ENCODE results near the gene DEPP1.

The DEPP1 gene

GRCh38 chr10:44986179-44986578 is 7.6 kb upstream of the DEPP1 start:
- H3K36me3 ChIP-seq = no peaks in the 10 kb centered on the region
- H3K4me3 ChIP-seq (ENCODE audit: low read depth, low read length) = no peak overlapping the region
- no peaks in the 10 kb centered on the region for H3K27me3 ChIP-seq
- DNase-seq = no peak
- no peaks in the 10 kb centered on the region for H3K4me1 ChIP-seq
- H3K9me3 ChIP-seq = no peaks in the 10 kb centered on the region
- no peak for TF ChIP-seq CTCF (IDR thresholded peaks at IDR 0.05; ENCODE audit: low read depth, low read length)

GRCh38 chr10:44985175-44985681 is 6.6 kb upstream of the DEPP1 start:
- no peak for DNase-seq
- TF ChIP-seq CTCF (IDR thresholded peaks at IDR 0.05; ENCODE audit: low read depth, low read length) = no peak
- H3K27me3 ChIP-seq = no peaks in the 10 kb centered on the region
- H3K4me3 ChIP-seq (ENCODE audit: low read depth, low read length) = no peak overlapping the region
- no peaks in the 10 kb centered on the region for H3K36me3 ChIP-seq
- H3K9me3 ChIP-seq = no peaks in the 10 kb centered on the region
- no peaks in the 10 kb centered on the region for H3K4me1 ChIP-seq

- Histone ChIP-seq H3K36me3 (no peaks in the 10 kb centered on the region), H3K4me1 (no peaks in the 10 kb centered on the region)
Measured at GRCh38 chr10:44984671-44985101, 6.1 kb upstream of the DEPP1 start.

GRCh38 chr10:44983895-44984278 is 5.3 kb upstream of the DEPP1 start:
- Histone ChIP-seq H3K4me3 (ENCODE audit: low read depth, low read length) (no peak overlapping the region), H3K4me1 (peaks cover 6% of the 10 kb centered on the region), H3K36me3 (no peaks in the 10 kb centered on the region), H3K9me3 (no peaks in the 10 kb centered on the region), H3K27me3 (no peaks in the 10 kb centered on the region)
- DNase-seq = no peak
- no peak for TF ChIP-seq CTCF (IDR thresholded peaks at IDR 0.05; ENCODE audit: low read depth, low read length)

More at GRCh38 chr10:44984671-44985101, 6.1 kb upstream of the DEPP1 start:
- H3K27me3 ChIP-seq = no peaks in the 10 kb centered on the region
- H3K9me3 ChIP-seq = no peaks in the 10 kb centered on the region
- no peak for DNase-seq
- TF ChIP-seq CTCF (IDR thresholded peaks at IDR 0.05; ENCODE audit: low read depth, low read length) = no peak
- H3K4me3 ChIP-seq (ENCODE audit: low read depth, low read length) = no peak overlapping the region

GRCh38 chr10:44983066-44983894 is 4.7 kb upstream of the DEPP1 start:
- H3K4me3 ChIP-seq (ENCODE audit: low read depth, low read length) = no peak overlapping the region
- no peak for DNase-seq
- H3K36me3 ChIP-seq = no peaks in the 10 kb centered on the region
- TF ChIP-seq CTCF (IDR thresholded peaks at IDR 0.05; ENCODE audit: low read depth, low read length) = no peak
- no peaks in the 10 kb centered on the region for H3K27me3 ChIP-seq
- peaks cover 11% of the 10 kb centered on the region for H3K4me1 ChIP-seq
- no peaks in the 10 kb centered on the region for H3K9me3 ChIP-seq

- no peak for TF ChIP-seq CTCF (IDR thresholded peaks at IDR 0.05; ENCODE audit: low read depth, low read length)
- Histone ChIP-seq H3K4me1 (peaks cover 11% of the 10 kb centered on the region), H3K36me3 (no peaks in the 10 kb centered on the region), H3K27me3 (no peaks in the 10 kb centered on the region), H3K9me3 (no peaks in the 10 kb centered on the region), H3K4me3 (ENCODE audit: low read depth, low read length) (no peak overlapping the region)
- no peak for DNase-seq
Measured at GRCh38 chr10:44982496-44982895, 3.9 kb upstream of the DEPP1 start.
